GM12878 (cell line): ENCODE measurements around the gene COL23A1. TPM values are rescaled to one million over a fixed set of nuclear protein-coding genes. Genes with fewer than 3 reads are reported as not detected.

ENCODE experiments used
- ATAC-seq: fragments of 200-7000 bp; cut with Tn5 transposase; 3 replicates; pipeline ENCODE4 v1.9.1; 2020; ENCODE audit warnings: mild to moderate bottlenecking, moderate library complexity
- BruUV-seq: library from RNA; stranded (reverse); fragments of 400-500 nt; replicated peaks from 2 replicates; lab custom pipeline; 2021; lab: Mats Ljungman, UMichigan
- CTCF ChIA-PET: fragments of 300-600 bp; sonication (Branson Sonifier 250); formaldehyde crosslinking; extraction: SDS; loops from one replicate; lab custom pipeline; 2021; ENCODE audit warnings: inconsistent platforms; lab: Yijun Ruan, JAX
- POLR2A ChIA-PET: fragments of 350-600 bp; formaldehyde crosslinking; extraction: SDS; loops from one replicate; lab custom pipeline; 2021; ENCODE audit warnings: inconsistent platforms; lab: Charles Lee
- RAD21 ChIA-PET: fragments of 300-600 bp; sonication (Branson Sonifier 250); formaldehyde crosslinking; loops from one replicate; lab custom pipeline; 2023; ENCODE audit warnings: antibody characterized with exemption; ENCODE audit not compliant: unreplicated experiment; lab: Charles Lee
- SMC1A ChIA-PET: fragments of 300-600 bp; sonication (Branson Sonifier 250); formaldehyde crosslinking; loops from one replicate; lab custom pipeline; 2023; ENCODE audit not compliant: unreplicated experiment, uncharacterized antibody; lab: Charles Lee
- DNase-seq: peaks from one replicate; pipeline ENCODE4 v3.0.0-alpha.2; 2011; ENCODE audit warnings: low read depth, low spot score
- FAIRE-seq: peaks from 3 replicates; lab custom pipeline; 2011; peaks lifted over from hg19 to GRCh38; lab: Jason Lieb, UNC
- H2AFZ ChIP-seq: 2 replicates; pipeline ENCODE4 v1.6.0; 2011; ENCODE audit warnings: low read depth, low read length, control low read depth; ENCODE audit not compliant: control insufficient read depth
- H3K27ac ChIP-seq: 2 replicates; pipeline ENCODE4 v1.5.1; 2011; ENCODE audit warnings: control low read depth; ENCODE audit not compliant: control insufficient read depth, insufficient read depth
- H3K27me3 ChIP-seq, 2 experiments: replicated peaks in 1 of 2; 2 replicates each; pipeline versions ENCODE4 v1.6.0 to v1.6.1; 2011; ENCODE audit warnings: low read length in 1 of 2; ENCODE audit not compliant: control insufficient read depth in 2 of 2, insufficient read depth in 2 of 2
- H3K36me3 ChIP-seq, 2 experiments: 2 replicates each; pipeline ENCODE4 v1.5.1; 2011; ENCODE audit warnings: low read length in 1 of 2; ENCODE audit not compliant: control insufficient read depth in 2 of 2, insufficient read depth in 2 of 2
- H3K4me1 ChIP-seq: 2 replicates; pipeline ENCODE4 v1.6.1; 2011; ENCODE audit warnings: mild to moderate bottlenecking, low read length, moderate library complexity, mixed read lengths; ENCODE audit not compliant: control insufficient read depth, insufficient read depth
- H3K4me2 ChIP-seq: 2 replicates; pipeline ENCODE4 v1.6.0; 2011; ENCODE audit warnings: control low read depth; ENCODE audit not compliant: control insufficient read depth, insufficient read depth
- H3K4me3 ChIP-seq: fragments of 200-600 bp; sonication (generic); 2 replicates; pipeline ENCODE4 v1.5.1; 2016
- H3K79me2 ChIP-seq: 2 replicates; pipeline ENCODE4 v1.6.0; 2011; ENCODE audit warnings: low read length; ENCODE audit not compliant: control insufficient read depth, insufficient read depth
- H3K9ac ChIP-seq: 2 replicates; pipeline ENCODE4 v1.8.0; 2011; ENCODE audit warnings: low read length, control low read depth, mixed read lengths; ENCODE audit not compliant: control insufficient read depth, insufficient read depth
- H3K9me3 ChIP-seq: replicated peaks from 3 replicates; pipeline ENCODE4 v1.5.1; 2011; ENCODE audit warnings: mild to moderate bottlenecking, low read length; ENCODE audit not compliant: control insufficient read depth, insufficient read depth
- H4K20me1 ChIP-seq: 2 replicates; pipeline ENCODE4 v1.6.0; 2011; ENCODE audit not compliant: control insufficient read depth, insufficient read depth
- GABPA ChIP-seq: IDR thresholded peaks from 2 replicates; pipeline ENCODE4 v1.6.1; 2014; ENCODE audit warnings: antibody characterized with exemption, low read depth, mild to moderate bottlenecking, inconsistent platforms
- MTA3 ChIP-seq: IDR thresholded peaks from 2 replicates; pipeline ENCODE4 v1.6.1; 2012; ENCODE audit warnings: low read length, inconsistent platforms, borderline replicate concordance
- POLR2A ChIP-seq: IDR thresholded peaks from 2 replicates; pipeline ENCODE4 v1.6.1; 2011; ENCODE audit warnings: low read depth, mild to moderate bottlenecking, low read length
- SMAD1 ChIP-seq: fragments of 450-650 bp; IDR thresholded peaks from 2 replicates; pipeline ENCODE4 v1.6.1; 2018; ENCODE audit warnings: mild to moderate bottlenecking, low read depth; ENCODE audit not compliant: partially characterized antibody
- SREBF2 ChIP-seq: IDR thresholded peaks from 2 replicates; pipeline ENCODE4 v1.6.1; 2012; ENCODE audit warnings: mild to moderate bottlenecking, low read length
- TCF12 ChIP-seq: IDR thresholded peaks from 2 replicates; pipeline ENCODE4 v1.6.1; 2011; ENCODE audit warnings: low read depth, mild to moderate bottlenecking, low read length
- WGBS: methylation state at CpG from one replicate; pipeline ENCODE4 v1.1.6; 2016; ENCODE audit warnings: low lambda C conversion rate; ENCODE audit not compliant: insufficient replicate concordance, insufficient coverage; ENCODE audit errors: missing lambda C conversion rate; 5-methylcytosine and 5-hydroxymethylcytosine counted together
- in situ Hi-C: fragments of 300-500 bp; cut with MboI; formaldehyde crosslinking; loops from 9 replicates; pipeline ENCODE4 v1.14.3; 2018; ENCODE audit warnings: mixed read lengths
- intact Hi-C: fragments of 100-400 bp; cut with micrococcal nuclease; formaldehyde crosslinking; loops from one replicate; pipeline ENCODE4 v1.14.2; 2022; ENCODE audit not compliant: unreplicated experiment
- polyA plus RNA-seq, 11 experiments: library from polyadenylated mRNA; depleted of rRNA in 4 of 11; unstranded in 6 of 11; stranded (reverse) in 5 of 11; fragments of >200 nt; fragmentation: Nextera tagmentation in 4 of 11; fragmentation: Illumina TruSeq in 1 of 11; extraction: Ambion mirVana in 4 of 11; extraction: Trizol in 1 of 11; gene quantifications; 1 replicate in 1 of 11; 2 replicates in 10 of 11; pipeline versions ENCODE4 v1.2.1 to v1.2.3, GENCODE V29; 2011 to 2016; ENCODE audit warnings: inconsistent platforms in 2 of 11, missing spikeins in 2 of 11, low read depth in 1 of 11
- total RNA-seq, 4 experiments: library from RNA; depleted of rRNA in 3 of 4; stranded (reverse); fragments of >200 nt in 3 of 4; fragmentation: Illumina TruSeq in 1 of 4; extraction: Trizol in 1 of 4; gene quantifications; 2 replicates each; pipeline versions ENCODE4 v1.2.1 to v1.2.3, GENCODE V29; 2013 to 2021
- TF ChIP-seq, protein P1 (sequence below): IDR thresholded peaks from 2 replicates; pipeline ENCODE4 v1.6.1; 2011; ENCODE audit warnings: borderline replicate concordance, low read depth, mild to moderate bottlenecking, moderate library complexity, low read length; ENCODE audit not compliant: insufficient read depth, poor library complexity, severe bottlenecking

Gene COL23A1
- total and polyA plus RNA-seq, 10 of the 15 experiments (the other 5 are each of a cell fraction or from before 2014, with no cell fraction given): 0.03 to 0.83 (median 0.09) TPM; not detected in 5

DNA sequence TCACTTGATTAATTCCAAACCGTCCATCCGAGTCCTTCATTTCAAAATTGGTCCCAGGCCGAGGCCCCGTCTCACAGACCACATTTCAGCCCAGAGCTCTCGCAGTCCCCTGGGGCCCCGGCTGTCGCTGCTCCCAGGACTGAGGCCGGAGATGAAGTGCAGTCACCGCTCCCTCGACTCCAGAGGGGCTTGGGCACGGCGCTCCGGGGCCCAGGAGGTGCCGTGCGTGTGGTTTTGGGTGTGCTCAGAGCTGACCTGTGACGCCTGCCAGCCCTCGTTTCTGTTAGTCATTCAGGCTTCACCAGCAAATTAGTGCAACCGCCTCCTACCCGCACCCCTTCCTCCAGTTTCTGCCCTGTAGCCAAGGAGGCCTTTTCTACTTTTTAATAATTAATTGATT is 308.9 kb downstream of the COL23A1 start:
- Histone ChIP-seq H3K4me2 (no peak overlapping the region), H3K9me3 (peaks cover 4% of the 10 kb centered on the region; the same call in 2 of the 3 replicates), H3K36me3 (no peaks in the 10 kb centered on the region), H2AFZ (no peak overlapping the region), H3K27ac (no peak overlapping the region), H3K4me1 (no peaks in the 10 kb centered on the region), H3K9ac (no peak overlapping the region), H3K4me3 (no peak overlapping the region), H3K79me2 (no peaks in the 10 kb centered on the region)
- RAD21 ChIA-PET: interaction anchor here (0.6 to 0.7 kb wide), 2 partner anchors 51 to 1143 kb away, joined by 3 read pairs; no protein-coding TSS in a partner anchor
- in situ Hi-C loops: no loop called here
- SMC1A ChIA-PET: interaction anchor here (1.8 kb wide), 1 partner anchor 1213 kb away, joined by 9 read pairs; no protein-coding TSS in a partner anchor
- BruUV-seq: no TSS peak
- ATAC-seq: no peak
- no peak for FAIRE-seq
- DNase-seq: no peak
- TF ChIP-seq GABPA: no peak
- TF ChIP-seq, protein P1, sequence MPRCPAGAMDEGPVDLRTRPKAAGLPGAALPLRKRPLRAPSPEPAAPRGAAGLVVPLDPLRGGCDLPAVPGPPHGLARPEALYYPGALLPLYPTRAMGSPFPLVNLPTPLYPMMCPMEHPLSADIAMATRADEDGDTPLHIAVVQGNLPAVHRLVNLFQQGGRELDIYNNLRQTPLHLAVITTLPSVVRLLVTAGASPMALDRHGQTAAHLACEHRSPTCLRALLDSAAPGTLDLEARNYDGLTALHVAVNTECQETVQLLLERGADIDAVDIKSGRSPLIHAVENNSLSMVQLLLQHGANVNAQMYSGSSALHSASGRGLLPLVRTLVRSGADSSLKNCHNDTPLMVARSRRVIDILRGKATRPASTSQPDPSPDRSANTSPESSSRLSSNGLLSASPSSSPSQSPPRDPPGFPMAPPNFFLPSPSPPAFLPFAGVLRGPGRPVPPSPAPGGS: no peak
- TF ChIP-seq MTA3: no peak
- no peak for TF ChIP-seq POLR2A
- TF ChIP-seq SMAD1: no peak
- TF ChIP-seq SREBF2: no peak
- TF ChIP-seq TCF12: no peak
- TF ChIP-seq, all 136 proteins: peak for 0
- ChIA-PET CTCF (interaction anchor here (0.9 to 2.9 kb wide), 6 partner anchors 34 to 1212 kb away, joined by 3 to 15 read pairs (median 4); no protein-coding TSS in a partner anchor), POLR2A (no interaction called here)
- Histone ChIP-seq H3K27me3 (no peaks in the 10 kb centered on the region), H4K20me1 (no peaks in the 10 kb centered on the region)
- intact Hi-C loops: loop anchor here (5.0 to 10.0 kb wide), 4 partner anchors 41 to 453 kb away; partner anchors contain the start of gene ZNF354A
- WGBS: 42% methylated on average over 19 of the region's 19 CpGs
